Fibroblast of mammary gland (primary cell): Measurements from ENCODE around the gene CNTN5.

Source experiments
- DNase-seq: peaks from one replicate; pipeline ENCODE4 v3.0.0-alpha.2; 2010; ENCODE audit warnings: low read depth
- H3K4me3 ChIP-seq: 2 replicates; pipeline ENCODE4 v1.5.1; 2011; ENCODE audit warnings: low read depth, mild to moderate bottlenecking, low read length, moderate library complexity; ENCODE audit not compliant: control insufficient read depth
- TF ChIP-seq, protein P1 (sequence below): conservative IDR thresholded peaks from 2 replicates; pipeline ENCODE4 v1.5.1; 2011; ENCODE audit warnings: low read depth, low read length, inconsistent platforms; ENCODE audit not compliant: control insufficient read depth, insufficient read depth

The CNTN5 gene

DNA sequence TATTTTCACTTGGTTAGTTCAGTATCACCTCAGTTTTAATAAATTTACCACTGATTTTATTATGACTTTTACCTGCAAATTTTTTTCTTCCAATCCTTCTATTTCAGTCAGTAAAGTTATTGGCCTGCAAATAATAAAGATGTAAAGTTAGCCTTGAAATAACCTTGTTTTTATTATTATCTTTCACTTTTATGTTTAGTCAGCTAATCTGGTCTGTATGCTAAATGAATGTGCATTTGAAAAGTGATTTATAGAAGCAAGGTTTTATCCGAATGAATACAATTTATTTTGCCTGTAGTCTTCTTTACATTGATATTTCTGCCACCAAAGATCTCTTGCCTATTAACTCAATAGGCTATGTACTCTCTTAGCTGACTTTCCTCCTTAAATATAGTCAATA, 425.7 kb downstream of the CNTN5 start:
- no peak for DNase-seq
- TF ChIP-seq, protein P1, sequence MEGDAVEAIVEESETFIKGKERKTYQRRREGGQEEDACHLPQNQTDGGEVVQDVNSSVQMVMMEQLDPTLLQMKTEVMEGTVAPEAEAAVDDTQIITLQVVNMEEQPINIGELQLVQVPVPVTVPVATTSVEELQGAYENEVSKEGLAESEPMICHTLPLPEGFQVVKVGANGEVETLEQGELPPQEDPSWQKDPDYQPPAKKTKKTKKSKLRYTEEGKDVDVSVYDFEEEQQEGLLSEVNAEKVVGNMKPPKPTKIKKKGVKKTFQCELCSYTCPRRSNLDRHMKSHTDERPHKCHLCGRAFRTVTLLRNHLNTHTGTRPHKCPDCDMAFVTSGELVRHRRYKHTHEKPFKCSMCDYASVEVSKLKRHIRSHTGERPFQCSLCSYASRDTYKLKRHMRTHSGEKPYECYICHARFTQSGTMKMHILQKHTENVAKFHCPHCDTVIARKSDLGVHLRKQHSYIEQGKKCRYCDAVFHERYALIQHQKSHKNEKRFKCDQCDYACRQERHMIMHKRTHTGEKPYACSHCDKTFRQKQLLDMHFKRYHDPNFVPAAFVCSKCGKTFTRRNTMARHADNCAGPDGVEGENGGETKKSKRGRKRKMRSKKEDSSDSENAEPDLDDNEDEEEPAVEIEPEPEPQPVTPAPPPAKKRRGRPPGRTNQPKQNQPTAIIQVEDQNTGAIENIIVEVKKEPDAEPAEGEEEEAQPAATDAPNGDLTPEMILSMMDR = no peak
- no peak overlapping the region for H3K4me3 ChIP-seq

DNA sequence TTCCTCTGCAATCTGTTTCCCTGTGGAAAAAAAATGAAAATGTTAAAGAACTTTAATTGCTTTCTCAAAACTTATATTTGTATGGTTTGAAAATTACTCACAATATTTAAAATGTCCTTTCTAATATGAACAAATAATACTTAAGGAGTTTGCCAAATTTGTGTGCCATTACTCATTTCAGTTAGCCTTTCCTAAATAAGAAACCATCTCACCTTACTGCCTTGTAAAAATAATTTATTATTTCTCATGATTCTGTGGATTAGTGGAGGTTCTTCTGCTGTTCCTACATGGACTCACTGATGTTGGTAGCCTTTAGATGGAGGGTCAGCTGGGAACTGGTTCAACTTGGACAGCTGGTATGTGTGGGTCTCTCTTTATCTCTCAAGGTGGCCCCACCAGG, 428.6 kb downstream of the CNTN5 start:
- TF ChIP-seq, protein P1 = no peak

DNA sequence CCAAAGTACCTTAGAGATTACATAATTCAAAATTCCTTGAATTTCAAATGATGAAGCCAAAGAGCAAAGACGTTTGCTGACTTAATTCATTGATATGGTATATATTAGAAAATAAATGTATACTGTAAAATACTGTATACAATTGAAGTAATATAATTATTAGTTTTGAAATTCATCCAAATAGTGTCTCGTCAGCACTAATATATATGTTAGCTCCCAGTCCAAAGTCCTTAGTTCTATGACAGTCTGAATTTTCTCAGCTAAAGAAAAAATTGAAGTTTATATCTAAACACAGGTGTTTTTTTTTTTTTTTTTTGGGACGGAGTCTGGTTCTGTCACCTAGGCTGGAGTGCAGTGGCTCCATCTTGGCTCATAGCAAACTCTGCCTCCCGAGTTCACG, 431.3 kb downstream of the CNTN5 start:
- TF ChIP-seq, protein P1 = no peak
- no peak overlapping the region for H3K4me3 ChIP-seq
- DNase-seq = no peak

More for the DNA sequence above, 428.6 kb downstream of the CNTN5 start:
- DNase-seq = no peak
- H3K4me3 ChIP-seq = no peak overlapping the region

DNA sequence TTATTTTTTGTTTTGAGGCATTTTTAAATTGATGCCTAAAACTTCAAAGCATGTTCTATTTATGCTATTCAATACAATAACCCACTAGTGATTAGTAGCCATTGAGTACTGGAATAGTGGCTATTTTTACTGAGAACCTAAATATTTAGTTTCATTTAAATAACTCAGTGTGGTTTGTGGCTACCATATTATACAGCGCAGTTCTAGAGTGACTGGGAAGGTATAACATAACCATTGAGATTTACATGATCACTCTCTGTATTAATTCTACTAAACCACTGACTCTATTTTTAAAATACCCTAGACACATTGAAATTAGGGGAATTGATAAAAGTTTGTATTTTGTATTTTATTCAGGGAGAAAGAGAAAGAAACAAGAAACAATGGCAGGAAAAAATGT, 441.2 kb downstream of the CNTN5 start:
- no peak for DNase-seq
- no peak overlapping the region for H3K4me3 ChIP-seq
- TF ChIP-seq, protein P1 = no peak

DNA sequence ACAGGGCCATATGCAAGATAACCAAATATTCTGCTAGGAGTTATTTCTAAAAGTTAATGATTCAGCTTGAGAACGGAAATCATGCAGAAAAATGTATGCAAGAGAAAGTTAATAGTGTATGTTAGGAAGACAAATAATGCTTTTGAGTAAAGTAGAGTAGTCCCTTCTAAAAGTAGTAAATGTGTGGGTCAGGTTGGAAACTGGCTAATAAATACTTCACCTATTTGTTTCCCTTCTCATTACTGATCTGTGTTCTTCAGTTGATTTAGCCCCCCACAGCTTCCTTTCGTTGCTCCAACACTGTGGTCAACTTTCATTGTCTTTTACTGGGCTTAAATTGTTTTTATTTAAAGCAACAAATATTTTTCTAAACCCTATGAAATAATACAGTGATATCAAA, 444.2 kb downstream of the CNTN5 start:
- no peak for DNase-seq
- no peak overlapping the region for H3K4me3 ChIP-seq
- TF ChIP-seq, protein P1 = no peak

DNA sequence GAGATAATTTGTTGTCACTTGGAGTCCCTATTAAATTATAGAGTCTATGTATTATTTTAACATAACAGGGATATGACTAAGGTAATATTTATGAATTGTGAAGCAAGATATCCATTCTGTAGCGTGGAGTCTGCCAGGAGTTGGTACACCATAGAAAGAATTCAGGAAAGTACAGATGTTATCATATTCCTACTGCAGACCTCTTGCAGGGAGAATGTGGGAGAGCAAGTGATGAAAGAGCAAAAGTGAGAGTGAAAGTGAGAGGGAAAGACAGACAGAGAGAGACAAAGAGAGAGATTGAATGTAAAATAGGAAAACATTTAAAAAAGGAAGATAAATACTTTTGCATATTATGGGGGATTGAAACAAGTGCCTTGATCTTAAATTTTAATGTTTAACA, 468.8 kb downstream of the CNTN5 start:
- no peak overlapping the region for H3K4me3 ChIP-seq
- no peak for DNase-seq
- TF ChIP-seq, protein P1 = no peak

DNA sequence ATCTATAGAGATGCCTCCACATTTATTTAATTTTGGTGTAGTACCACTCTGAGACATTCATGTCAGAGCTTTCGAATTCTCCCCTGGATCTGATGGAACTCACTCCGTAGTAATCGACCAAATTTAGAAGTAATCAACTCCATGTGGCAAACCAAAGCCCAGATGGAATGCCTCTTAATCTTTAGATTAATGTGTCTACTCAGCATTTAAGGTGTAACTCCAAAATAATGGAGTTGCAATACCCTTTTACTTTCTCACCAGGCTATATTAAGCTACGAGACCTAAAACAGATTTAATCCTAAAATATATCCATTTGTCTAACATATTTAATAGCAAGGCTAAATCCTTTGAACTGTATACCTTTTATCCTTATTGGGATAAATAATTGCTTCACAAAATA, 473.3 kb downstream of the CNTN5 start:
- no peak for DNase-seq
- no peak overlapping the region for H3K4me3 ChIP-seq
- TF ChIP-seq, protein P1 = no peak
